Stimulated activated CD8-positive, alpha-beta memory T cell treated with anti-CD3 and anti-CD28 coated beads, Interleukin-12 subunit alpha, Interleukin-12 subunit beta, amount 100 ng/mL, for 1 hour (primary cell): ENCODE data around the gene HTR1E.
"Not testable (repeated sequence)": the region's sequence is repeated elsewhere in the genome, so short reads cannot be mapped to it uniquely, and the experiment has no call there.

Experiments used
- DNase-seq: peaks from one replicate; pipeline ENCODE4 v3.0.0-alpha.2; 2020; ENCODE audit warnings: low read depth

Gene HTR1E

DNA sequence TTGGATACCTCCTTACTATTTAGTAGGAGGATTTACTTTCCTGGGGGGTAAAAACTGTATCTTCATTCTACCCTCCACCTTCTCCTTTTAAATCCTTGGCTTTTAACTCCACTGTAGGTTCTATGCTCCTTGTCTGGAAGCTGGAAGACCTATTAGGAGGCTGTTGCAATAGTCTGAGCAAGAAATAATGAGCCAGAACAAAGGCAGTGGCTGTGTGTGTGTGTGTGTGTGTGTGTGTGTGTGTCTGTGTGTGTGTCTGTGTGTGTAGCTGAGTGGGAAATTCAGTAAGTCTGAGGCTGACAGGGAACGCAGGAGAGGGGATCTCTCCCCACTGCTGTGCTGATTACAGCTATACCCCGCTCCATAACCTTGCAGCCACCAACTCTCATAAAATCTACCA lies 35.8 kb downstream of the HTR1E start:
- no peak for DNase-seq

DNA sequence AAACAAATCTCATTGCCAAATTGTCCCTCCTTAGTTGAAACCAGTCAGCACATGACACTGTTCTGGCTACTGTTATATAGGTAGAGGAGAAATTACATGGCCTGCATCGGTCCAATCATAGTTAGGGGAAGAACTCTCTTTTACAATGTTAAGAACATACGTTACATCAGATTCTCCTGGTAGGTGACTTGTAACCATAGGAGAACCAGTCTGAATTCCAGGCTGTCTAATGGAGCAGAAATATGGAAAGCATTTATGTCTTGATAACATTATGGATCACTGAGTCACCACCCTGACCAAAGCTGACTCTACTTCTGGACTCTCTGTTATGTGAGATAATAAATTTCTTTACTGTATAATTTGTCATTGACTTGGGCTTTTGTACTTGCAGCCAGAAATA lies 40.9 kb downstream of the HTR1E start:
- no peak for DNase-seq

DNA sequence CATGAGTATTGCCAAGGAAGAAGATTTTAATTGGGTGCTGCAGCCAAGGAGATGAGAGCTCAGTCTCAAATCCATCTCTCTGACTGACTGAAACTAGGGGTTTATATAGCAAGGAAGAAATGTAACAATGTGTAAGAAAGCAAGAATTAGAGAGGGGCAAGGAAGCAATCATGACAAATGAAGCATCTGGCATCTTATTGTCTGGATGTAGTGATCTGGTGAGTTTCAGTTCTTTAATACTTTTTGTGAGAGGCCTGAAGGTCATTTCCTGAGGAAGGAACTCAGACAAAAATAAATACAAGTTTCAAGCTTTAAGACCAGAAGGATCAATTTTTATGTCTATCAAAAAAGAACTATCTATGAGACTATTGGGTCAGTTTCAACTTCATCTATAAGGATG lies 64.2 kb downstream of the HTR1E start:
- DNase-seq: no peak

DNA sequence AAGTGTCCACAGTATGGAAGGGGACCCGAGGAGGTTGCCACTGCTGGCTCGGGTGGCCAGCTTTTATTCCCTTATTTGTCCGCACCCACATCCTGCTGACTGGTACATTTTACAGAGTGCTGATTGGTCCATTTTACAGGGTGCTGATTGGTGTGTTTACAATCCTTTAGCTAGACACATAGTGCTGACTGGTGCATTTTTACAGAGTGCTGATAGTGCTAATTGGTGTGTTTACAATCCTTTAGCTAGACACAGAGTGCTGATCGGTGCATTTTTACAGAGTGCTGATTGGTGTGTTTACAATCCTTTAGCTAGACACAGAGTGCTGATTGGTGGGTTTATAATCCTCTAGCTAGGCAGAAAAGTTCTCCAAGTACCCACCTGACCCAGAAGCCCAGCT lies 65.1 kb downstream of the HTR1E start:
- DNase-seq: not testable (repeated sequence)

- DNase-seq: not testable (repeated sequence)
Observed at GRCh38 chr6:87006541-87006940, 69.2 kb downstream of the HTR1E start.

DNA sequence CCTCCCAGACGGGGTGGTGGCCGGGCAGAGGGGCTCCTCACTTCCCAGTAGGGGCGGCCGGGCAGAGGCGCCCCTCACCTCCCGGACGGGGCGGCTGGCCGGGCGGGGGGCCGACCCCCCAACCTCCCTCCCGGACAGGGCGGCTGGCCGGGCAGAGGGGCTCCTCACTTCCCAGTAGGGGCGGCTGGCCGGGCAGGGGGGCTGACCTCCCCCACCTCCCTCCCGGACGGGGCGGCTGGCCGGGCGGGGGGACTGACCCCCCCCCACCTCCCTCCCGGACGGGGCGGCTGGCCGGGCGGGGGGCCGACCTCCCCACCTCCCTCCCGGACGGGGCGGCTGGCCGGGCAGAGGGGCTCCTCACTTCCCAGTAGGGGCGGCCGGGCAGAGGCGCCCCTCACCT lies 72.3 kb downstream of the HTR1E start:
- not testable (repeated sequence) for DNase-seq

DNA sequence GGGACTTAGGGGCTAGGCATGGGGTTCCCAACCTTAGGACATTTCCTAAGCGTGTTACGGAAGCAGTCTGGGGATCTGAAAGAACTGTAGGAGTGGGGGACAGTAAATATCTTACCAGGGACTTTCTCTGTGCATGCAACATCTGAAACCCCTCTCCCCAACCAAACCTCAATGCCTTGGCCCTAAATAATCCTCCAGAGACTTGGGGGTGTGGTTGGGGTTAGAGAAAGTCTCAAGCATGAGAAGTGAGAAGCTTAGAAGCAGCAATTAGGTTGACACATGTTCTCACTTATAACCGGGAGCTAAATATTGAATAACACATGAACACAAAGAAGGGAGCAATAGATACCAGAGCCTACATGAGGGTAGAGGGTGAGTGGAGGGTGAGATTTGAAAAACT lies 74.7 kb downstream of the HTR1E start:
- no peak for DNase-seq

DNA sequence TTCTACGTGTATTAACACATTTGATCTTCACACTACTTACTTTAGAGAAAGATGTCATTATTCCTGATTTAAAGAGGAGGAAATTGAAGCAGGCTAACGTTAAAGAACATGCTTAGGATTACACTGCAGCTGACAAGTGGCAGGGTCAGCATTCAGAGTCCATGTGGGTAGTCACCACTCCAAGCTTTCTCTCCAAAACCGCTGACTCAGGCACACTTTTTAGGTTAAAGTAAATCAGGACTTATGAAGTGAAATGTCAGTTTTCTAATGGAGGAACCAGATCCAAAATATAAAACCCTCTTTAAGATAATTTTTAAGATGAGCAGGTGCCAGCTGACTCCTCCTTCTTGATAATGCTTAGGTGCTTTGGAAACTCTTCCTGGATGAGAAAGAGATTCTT lies 75.4 kb downstream of the HTR1E start:
- no peak for DNase-seq

GRCh38 chr6:87016772-87017171 lies 79.4 kb downstream of the HTR1E start:
- DNase-seq: no peak

GRCh38 chr6:87027021-87027420 lies 89.7 kb downstream of the HTR1E start:
- DNase-seq: no peak

- no peak for DNase-seq
Observed at GRCh38 chr6:87029711-87030314, 92.5 kb downstream of the HTR1E start.

DNA sequence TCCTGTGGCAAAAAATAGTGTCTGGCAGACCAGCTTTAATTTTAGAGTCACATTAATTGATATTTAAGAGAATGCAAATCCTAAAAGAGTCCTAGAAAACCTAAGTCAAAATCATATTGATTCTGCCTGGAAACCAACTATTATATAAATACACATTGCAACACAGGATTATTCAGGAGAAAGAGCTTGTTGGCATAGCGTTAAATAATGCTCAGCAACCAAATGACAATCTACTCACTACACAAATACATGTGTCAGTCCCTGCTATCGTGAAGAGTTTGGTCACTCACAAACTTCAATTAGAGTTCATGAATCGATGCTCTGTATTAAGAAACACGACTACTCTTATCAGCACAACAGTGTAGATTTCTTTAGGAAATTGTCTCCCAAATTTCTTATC lies 103.4 kb downstream of the HTR1E start:
- DNase-seq: no peak

GRCh38 chr6:87045521-87046075 lies 108.3 kb downstream of the HTR1E start:
- no peak for DNase-seq

DNA sequence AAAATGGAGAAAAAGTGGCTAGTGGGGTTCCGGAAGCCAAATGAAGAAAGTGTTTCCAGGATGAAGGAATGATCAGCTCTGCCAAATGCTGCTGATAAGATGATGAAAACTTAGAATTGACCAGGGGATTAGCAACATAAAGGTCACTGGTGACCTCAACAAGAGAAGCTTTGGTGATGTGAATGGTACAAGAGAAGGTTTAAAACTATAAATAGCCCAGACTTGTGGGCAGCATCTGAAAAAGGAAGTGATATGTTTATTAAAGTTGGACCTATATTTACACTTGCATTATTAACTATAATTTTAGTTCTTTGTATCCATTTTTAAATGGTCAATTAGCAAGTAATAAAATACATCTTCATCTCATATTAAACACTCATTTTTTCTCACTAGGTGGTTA lies 112.5 kb downstream of the HTR1E start:
- no peak for DNase-seq

DNA sequence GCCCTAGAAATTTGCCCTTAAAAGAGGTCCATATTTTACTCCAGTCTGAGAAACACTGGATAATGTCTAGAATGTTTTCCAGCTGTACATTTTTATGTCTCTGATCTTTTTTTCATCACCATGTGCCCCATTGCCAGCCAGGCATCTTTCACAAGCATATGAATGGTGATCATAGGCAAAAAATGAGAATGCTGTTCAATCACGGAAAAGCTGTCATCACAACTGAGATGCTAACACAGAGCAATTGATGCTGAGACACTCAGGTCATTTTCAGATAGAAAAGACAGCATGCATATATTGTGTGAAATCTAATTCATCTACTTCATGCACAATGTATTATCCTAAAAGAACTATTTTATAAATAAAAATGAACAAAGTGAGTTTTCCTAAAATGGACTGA lies 116.0 kb downstream of the HTR1E start:
- no peak for DNase-seq

GRCh38 chr6:87054143-87054833 lies 117.0 kb downstream of the HTR1E start:
- DNase-seq: no peak

DNA sequence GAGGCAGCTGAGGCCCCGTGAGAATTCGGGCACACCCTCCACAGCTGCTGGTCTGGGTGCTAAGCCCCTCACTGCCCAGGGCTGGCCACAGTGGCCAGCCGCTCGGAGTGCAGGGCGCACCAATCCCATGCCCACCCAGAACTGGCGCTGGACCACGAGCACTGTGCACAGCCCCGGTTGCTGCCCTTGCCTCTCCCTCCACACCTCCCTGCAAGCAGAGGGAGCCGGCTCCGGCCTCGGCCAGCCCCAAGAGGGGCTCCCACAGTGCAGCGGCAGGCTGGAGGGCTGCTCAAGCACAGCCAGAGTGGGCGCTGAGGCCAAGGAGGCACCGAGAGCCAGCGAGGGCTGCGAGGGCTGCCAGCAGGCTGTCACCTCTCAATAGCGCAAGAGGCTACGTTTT lies 122.6 kb downstream of the HTR1E start:
- no peak for DNase-seq

- no peak for DNase-seq
Observed at GRCh38 chr6:87065117-87065516, 127.8 kb downstream of the HTR1E start.
